ENCODE data around the gene VWA1. TPM values are rescaled to one million over a fixed set of nuclear protein-coding genes. Genes with fewer than 3 reads are reported as not detected.
"Not testable (repeated sequence)": the region's sequence is repeated elsewhere in the genome, so short reads cannot be mapped to it uniquely, and the experiment has no call there.

Gene VWA1
- total RNA-seq, 2 experiments from 2014 or later = 0.36 to 0.85 TPM

GRCh38 chr1:1410238-1410637 lies 25.3 kb upstream of the VWA1 start:
- Mint-ChIP-seq H3K4me1 (peaks cover 17% of the 10 kb centered on the region), H3K27ac (peak overlapping the region; percentile 30)
- POLR2A ChIA-PET; DNase-seq; H3K27me3 Mint-ChIP-seq; H3K9me3 Mint-ChIP-seq; H3K4me3 Mint-ChIP-seq; ATAC-seq (ENCODE audit: low read depth); H3K36me3 Mint-ChIP-seq: not testable (repeated sequence)

GRCh38 chr1:1411626-1412025 lies 23.9 kb upstream of the VWA1 start:
- Mint-ChIP-seq H3K9me3 (no peaks in the 10 kb centered on the region), H3K4me3 (no peak overlapping the region), H3K4me1 (peaks cover 7% of the 10 kb centered on the region), H3K36me3 (no peaks in the 10 kb centered on the region), H3K27ac (no peak overlapping the region), H3K27me3 (no peaks in the 10 kb centered on the region)
- DNase-seq (no peak), ATAC-seq (ENCODE audit: low read depth) (no peak)
- POLR2A ChIA-PET = interaction anchor here (0.6 kb wide), 1 partner anchor 15 kb away, joined by 4 read pairs; no protein-coding TSS in a partner anchor

DNA sequence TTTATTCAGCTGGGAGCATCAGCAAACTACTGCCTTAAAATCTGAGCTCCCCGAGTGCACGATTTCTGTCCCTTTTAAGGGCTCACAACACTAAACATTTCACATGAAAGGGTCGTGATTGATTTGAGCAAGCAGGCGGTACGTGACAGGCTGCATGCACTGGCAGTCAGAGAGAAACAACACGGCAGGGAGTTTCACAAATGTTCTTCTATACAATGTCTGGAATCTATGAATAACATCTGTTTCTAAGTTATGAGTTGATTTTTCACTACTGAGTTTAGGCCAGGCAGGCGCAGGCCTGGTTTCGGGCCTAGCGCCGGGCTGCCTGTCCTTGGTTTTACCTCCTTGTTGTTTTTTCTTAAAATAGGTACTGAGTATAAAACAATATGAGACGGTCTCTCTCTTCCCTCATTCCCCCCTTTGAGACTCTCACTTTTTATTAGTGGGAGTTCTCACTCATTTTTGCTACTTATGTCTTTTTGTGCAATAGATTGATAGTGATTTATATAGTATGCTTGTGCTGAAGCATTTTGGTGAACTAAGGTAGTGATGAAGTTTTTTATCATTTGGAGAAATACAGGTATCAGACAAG lies 23.1 kb upstream of the VWA1 start:
- ATAC-seq (ENCODE audit: low read depth); H3K9me3 Mint-ChIP-seq; H3K27me3 Mint-ChIP-seq; POLR2A ChIA-PET; H3K4me3 Mint-ChIP-seq; H3K36me3 Mint-ChIP-seq; H3K4me1 Mint-ChIP-seq; H3K27ac Mint-ChIP-seq; DNase-seq: not testable (repeated sequence)

DNA sequence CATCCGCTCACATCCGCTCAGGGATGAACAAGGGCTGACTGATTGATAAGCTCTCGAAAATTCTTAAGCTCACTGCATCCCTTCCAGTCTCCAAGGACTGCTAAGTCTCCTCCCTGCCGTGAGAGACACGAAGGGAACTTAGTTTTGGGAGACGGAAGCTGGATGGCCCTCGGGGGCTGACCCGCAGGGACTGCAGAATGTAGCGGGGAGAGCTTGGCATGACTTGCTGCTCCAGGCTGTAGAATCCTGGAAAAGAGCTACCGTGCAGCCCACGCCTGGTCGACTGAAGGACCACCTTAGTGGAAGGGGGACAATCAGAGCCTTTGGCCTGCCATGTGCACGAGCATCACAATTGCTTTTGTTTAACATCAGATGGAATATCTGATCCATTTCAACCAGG lies 19.7 kb upstream of the VWA1 start:
- ATAC-seq (ENCODE audit: low read depth) (no peak), DNase-seq (no peak)
- Mint-ChIP-seq H3K9me3 (no peaks in the 10 kb centered on the region), H3K36me3 (no peaks in the 10 kb centered on the region), H3K4me3 (no peak overlapping the region), H3K27me3 (peaks cover 1% of the 10 kb centered on the region), H3K4me1 (peaks cover 7% of the 10 kb centered on the region), H3K27ac (no peak overlapping the region)
- POLR2A ChIA-PET = no interaction called here

DNA sequence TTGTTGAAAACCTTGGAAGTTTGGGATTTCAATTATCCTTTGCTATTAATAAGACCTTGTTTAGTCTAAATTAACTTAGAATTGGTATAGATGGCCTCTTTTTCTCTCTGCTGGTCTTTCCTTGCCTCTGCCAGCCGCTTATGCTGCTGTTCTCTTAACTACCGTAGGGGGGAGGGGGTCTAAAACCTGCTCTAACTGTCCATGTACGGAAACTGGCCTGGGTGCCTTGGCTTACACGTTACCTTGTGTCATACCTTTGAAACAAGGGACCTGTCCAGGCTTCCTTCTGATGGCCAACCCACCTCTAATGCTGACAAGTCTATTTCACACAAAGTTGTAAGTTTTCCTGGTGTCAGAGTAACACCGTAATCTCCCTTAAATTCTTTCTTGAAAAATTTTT lies 18.1 kb upstream of the VWA1 start:
- H3K4me1 Mint-ChIP-seq; H3K27me3 Mint-ChIP-seq; DNase-seq; H3K9me3 Mint-ChIP-seq; H3K27ac Mint-ChIP-seq; ATAC-seq (ENCODE audit: low read depth); H3K4me3 Mint-ChIP-seq; POLR2A ChIA-PET; H3K36me3 Mint-ChIP-seq: not testable (repeated sequence)

DNA sequence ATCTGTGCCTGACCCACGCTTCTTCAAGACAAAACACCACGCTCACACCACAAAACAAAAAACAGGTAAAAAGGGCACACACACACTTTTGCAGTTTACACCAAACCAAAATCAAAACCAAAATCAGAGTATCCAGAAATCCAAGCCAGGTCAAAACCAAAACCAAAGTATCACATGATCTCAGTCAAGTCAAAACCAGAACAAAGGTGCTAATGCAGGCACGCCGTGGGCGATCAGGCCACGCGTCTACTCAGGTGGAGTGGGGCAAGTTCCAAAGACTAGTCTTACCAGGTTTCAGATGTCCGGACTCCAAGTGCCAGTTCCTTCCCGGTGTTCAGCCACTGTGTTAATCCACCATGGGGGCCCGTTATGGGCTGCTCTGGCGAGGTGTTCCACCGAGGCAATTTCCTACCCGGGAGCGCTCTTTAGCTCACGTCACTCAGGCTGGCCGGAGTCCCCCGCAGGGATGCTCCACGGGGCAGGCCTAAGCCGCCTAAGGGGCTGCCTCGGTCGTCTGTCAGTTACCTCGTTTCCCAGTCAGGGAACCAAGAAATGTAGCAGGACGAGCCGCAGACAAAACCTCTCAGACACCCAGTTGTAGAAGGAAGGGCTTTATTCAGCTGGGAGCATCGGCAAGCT lies 17.5 kb upstream of the VWA1 start:
- not testable (repeated sequence) for H3K27me3 Mint-ChIP-seq; ATAC-seq (ENCODE audit: low read depth); H3K27ac Mint-ChIP-seq; H3K4me3 Mint-ChIP-seq; H3K36me3 Mint-ChIP-seq; H3K9me3 Mint-ChIP-seq; DNase-seq
- peaks cover 12% of the 10 kb centered on the region for H3K4me1 Mint-ChIP-seq
- POLR2A ChIA-PET = interaction anchor here (0.8 kb wide), 1 partner anchor 12 kb away, joined by 3 read pairs; no protein-coding TSS in a partner anchor

DNA sequence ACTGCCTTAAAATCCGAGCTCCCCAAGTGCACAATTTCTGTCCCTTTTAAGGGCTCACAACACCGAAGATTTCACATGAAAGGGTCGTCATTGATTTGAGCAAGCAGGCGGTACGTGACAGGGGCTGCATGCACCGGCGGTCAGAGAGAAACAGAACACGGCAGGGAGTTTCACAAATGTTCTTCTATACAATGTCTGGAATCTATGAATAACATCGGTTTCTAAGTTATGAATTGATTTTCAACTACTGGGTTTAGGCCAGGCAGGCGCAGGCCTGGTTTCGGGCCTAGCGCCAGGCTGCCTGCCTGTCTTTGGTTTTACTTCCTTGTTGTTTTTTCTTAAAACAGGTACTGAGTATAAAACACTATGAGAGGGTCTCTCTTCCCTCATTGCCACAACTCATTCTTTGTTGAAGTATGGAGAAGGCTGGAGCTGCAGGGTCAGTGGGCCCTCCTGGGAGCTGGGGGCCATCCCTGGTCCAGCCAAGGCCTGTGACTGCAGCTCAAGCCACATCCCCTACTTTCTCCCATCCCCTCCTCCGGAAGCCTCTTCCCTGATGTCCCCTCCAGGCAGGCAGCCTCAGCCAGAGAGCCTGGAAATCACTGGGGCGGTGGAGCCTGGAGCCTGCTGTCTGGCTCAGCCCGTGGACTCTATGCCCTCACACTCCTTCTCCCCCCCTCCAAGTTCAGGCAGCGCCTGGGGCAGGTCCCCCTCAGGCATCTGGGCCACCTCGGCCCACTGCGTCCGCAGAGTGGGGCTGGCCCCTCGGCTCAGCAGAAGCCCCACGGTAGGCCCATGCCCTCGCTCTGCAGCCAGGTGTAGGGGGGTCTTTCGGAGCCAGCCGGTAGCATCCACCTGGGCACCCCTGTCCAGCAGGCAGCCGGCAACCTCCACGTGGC lies 16.8 kb upstream of the VWA1 start:
- ATAC-seq (ENCODE audit: low read depth) (no peak), DNase-seq (no peak)
- H3K36me3 Mint-ChIP-seq = no peaks in the 10 kb centered on the region
- peaks cover 15% of the 10 kb centered on the region for H3K4me1 Mint-ChIP-seq
- H3K27ac Mint-ChIP-seq = no peak overlapping the region
- peaks cover 12% of the 10 kb centered on the region for H3K27me3 Mint-ChIP-seq
- POLR2A ChIA-PET = interaction anchor here (0.8 kb wide), 1 partner anchor 12 kb away, joined by 3 read pairs; no protein-coding TSS in a partner anchor
- no peaks in the 10 kb centered on the region for H3K9me3 Mint-ChIP-seq
- no peak overlapping the region for H3K4me3 Mint-ChIP-seq

- H3K4me3 Mint-ChIP-seq = no peak overlapping the region
- DNase-seq = no peak
These were observed 16.1 kb upstream of the VWA1 start for GRCh38 chr1:1419363-1419812.

GRCh38 chr1:1419813-1420653 lies 15.5 kb upstream of the VWA1 start:
- H3K27ac Mint-ChIP-seq = no peak overlapping the region
- H3K9me3 Mint-ChIP-seq = no peaks in the 10 kb centered on the region
- peaks cover 15% of the 10 kb centered on the region for H3K4me1 Mint-ChIP-seq
- H3K27me3 Mint-ChIP-seq = peaks cover 16% of the 10 kb centered on the region
- H3K4me3 Mint-ChIP-seq = no peak overlapping the region
- peak; percentile 59 for ATAC-seq (ENCODE audit: low read depth)
- POLR2A ChIA-PET = no interaction called here
- H3K36me3 Mint-ChIP-seq = no peaks in the 10 kb centered on the region
- peak; percentile 45 for DNase-seq

More at GRCh38 chr1:1419363-1419812, 16.1 kb upstream of the VWA1 start:
- no peaks in the 10 kb centered on the region for H3K36me3 Mint-ChIP-seq
- no peak overlapping the region for H3K27ac Mint-ChIP-seq
- no peaks in the 10 kb centered on the region for H3K9me3 Mint-ChIP-seq
- peaks cover 14% of the 10 kb centered on the region for H3K27me3 Mint-ChIP-seq
- no peak for ATAC-seq (ENCODE audit: low read depth)
- peaks cover 15% of the 10 kb centered on the region for H3K4me1 Mint-ChIP-seq
- POLR2A ChIA-PET = no interaction called here

- Mint-ChIP-seq H3K27ac (no peak overlapping the region), H3K36me3 (no peaks in the 10 kb centered on the region), H3K4me3 (no peak overlapping the region), H3K9me3 (no peaks in the 10 kb centered on the region), H3K4me1 (peaks cover 15% of the 10 kb centered on the region), H3K27me3 (peaks cover 16% of the 10 kb centered on the region)
- POLR2A ChIA-PET = interaction anchor here (0.6 to 0.9 kb wide), 2 partner anchors 13 to 45 kb away, joined by 3 to 5 read pairs; partner anchors contain the start of genes AURKAIP1 and MRPL20
- ATAC-seq (ENCODE audit: low read depth) = no peak
- no peak for DNase-seq
These were observed 14.8 kb upstream of the VWA1 start for GRCh38 chr1:1420654-1421141.

DNA sequence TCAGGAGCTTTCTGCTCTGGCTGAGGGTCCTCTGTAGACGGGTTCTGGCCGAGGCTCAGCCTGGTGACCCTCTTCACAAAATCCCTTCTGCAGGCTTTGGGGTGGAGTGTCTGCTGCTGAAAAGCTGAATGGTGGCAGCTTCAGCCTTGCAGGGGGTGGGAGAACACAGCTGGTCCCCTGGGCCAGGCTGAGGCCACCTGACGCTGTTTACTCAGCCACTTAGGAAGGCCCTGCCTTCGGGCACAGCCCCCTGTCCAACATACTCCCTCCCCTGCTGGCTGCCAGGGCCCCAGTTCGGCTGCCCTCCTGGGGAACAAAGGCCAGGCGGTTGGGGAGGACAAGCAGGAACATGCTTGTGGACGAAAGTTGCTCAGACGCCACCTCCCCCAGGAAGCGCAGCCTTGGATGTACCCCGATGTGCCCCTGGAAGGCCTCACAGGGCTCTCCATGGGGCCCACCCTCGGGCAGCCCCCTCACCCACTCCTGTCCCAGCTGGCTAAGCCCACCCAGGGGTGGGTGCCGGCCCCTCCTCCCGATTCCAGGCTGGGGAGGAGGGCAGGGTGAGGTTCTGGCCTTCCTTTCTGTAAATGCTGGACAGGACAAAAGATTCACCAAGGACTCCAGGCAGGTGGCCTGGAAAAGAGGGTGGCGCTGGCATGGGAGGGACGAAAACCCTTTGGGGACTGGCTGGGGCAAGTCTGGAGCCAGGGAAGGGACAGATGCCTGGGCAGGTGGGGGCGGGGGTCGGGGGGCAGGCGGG lies 14.2 kb upstream of the VWA1 start, which contains the start of gene ANKRD65:
TSS of gene ANKRD65 (minus strand) at position 130 of the 760 bp plus-strand sequence. CDS start 271 bp downstream, outside the sequence.
- H3K4me3 Mint-ChIP-seq = no peak within 1 kb of the TSS
- peaks cover 17% of the 10 kb centered on the region for H3K4me1 Mint-ChIP-seq

GRCh38 chr1:1421907-1422464 lies 13.5 kb upstream of the VWA1 start:
- POLR2A ChIA-PET = no interaction called here
- H3K36me3 Mint-ChIP-seq = no peaks in the 10 kb centered on the region
- DNase-seq (no peak), ATAC-seq (ENCODE audit: low read depth) (no peak)
- peaks cover 17% of the 10 kb centered on the region for H3K4me1 Mint-ChIP-seq
- no peak overlapping the region for H3K4me3 Mint-ChIP-seq
- no peak overlapping the region for H3K27ac Mint-ChIP-seq
- no peaks in the 10 kb centered on the region for H3K9me3 Mint-ChIP-seq
- peaks cover 21% of the 10 kb centered on the region for H3K27me3 Mint-ChIP-seq

More for the DNA sequence above, 14.2 kb upstream of the VWA1 start, which contains the start of gene ANKRD65:
- no peak for ATAC-seq (ENCODE audit: low read depth)
- POLR2A ChIA-PET = interaction anchor here (0.6 to 0.9 kb wide), 2 partner anchors 14 to 46 kb away, joined by 3 to 5 read pairs; partner anchors contain the start of genes AURKAIP1 and MRPL20
- no peaks in the 10 kb centered on the region for H3K36me3 Mint-ChIP-seq
- DNase-seq = no peak
- H3K27me3 Mint-ChIP-seq = peaks cover 19% of the 10 kb centered on the region
- H3K9me3 Mint-ChIP-seq = no peaks in the 10 kb centered on the region
- H3K27ac Mint-ChIP-seq = no peak within 1 kb of the TSS

Data from activated naive CD8-positive, alpha-beta T cell treated with anti-CD3 and anti-CD28 coated beads, Interleukin-2, amount 10 ng/mL, durations not matched to agents 7 days and 5 days (primary cell).